ENCODE data around the gene COQ10B. TPM values are rescaled to one million over a fixed set of nuclear protein-coding genes. Genes with fewer than 3 reads are reported as not detected.
"Not testable (repeated sequence)": the region's sequence is repeated elsewhere in the genome, so short reads cannot be mapped to it uniquely, and the experiment has no call there.

The COQ10B gene
- total RNA-seq, 4 donors from 2014 or later: 21.5 to 28.1 (median 27.1) TPM

- TF ChIP-seq CTCF (IDR thresholded peaks at IDR 0.05) (no peak), POLR2A (IDR thresholded peaks at IDR 0.05) (no peak)
- intact Hi-C loops (cut with DNase I; ENCODE audit: low total_unique reads): no loop called here
- no peak for DNase-seq (ENCODE audit: low spot score in 2 of 2)
- H3K4me3 ChIP-seq (ENCODE audit: low read depth, poor library complexity, severe bottlenecking): no peak overlapping the region
- WGBS, 2 donors: 58 to 65% methylated on average over 1 of the region's 1 CpG
Measured at GRCh38 chr2:197464175-197464574, 10.8 kb downstream of the COQ10B start.

- TF ChIP-seq CTCF (IDR thresholded peaks at IDR 0.05) (no peak), POLR2A (IDR thresholded peaks at IDR 0.05) (no peak)
- WGBS, 2 donors: 94 to 98% methylated on average over 5 of the region's 5 CpGs
- H3K4me3 ChIP-seq (ENCODE audit: low read depth, poor library complexity, severe bottlenecking): no peak overlapping the region
- no peak for DNase-seq (ENCODE audit: low spot score in 2 of 2)
- intact Hi-C loops (cut with DNase I; ENCODE audit: low total_unique reads): no loop called here
Measured at GRCh38 chr2:197472166-197472565, 18.8 kb downstream of the COQ10B start.

GRCh38 chr2:197477797-197478196 is 24.4 kb downstream of the COQ10B start:
- TF ChIP-seq CTCF (IDR thresholded peaks at IDR 0.05) (no peak), POLR2A (IDR thresholded peaks at IDR 0.05) (no peak)
- no peak for DNase-seq (ENCODE audit: low spot score in 2 of 2)
- WGBS, 2 donors: 96 to 100% methylated on average over 3 of the region's 3 CpGs

GRCh38 chr2:197480165-197481036 is 27.0 kb downstream of the COQ10B start:
- 95% methylated on average over 9 of the region's 9 CpGs for WGBS, 2 donors
- H3K4me3 ChIP-seq (ENCODE audit: low read depth, poor library complexity, severe bottlenecking): no peak overlapping the region
- intact Hi-C loops (cut with DNase I; ENCODE audit: low total_unique reads): no loop called here
- no peak for DNase-seq (ENCODE audit: low spot score in 2 of 2)
- TF ChIP-seq POLR2A (IDR thresholded peaks at IDR 0.05) (no peak), CTCF (IDR thresholded peaks at IDR 0.05) (no peak)

More at GRCh38 chr2:197477797-197478196, 24.4 kb downstream of the COQ10B start:
- intact Hi-C loops (cut with DNase I; ENCODE audit: low total_unique reads): no loop called here
- no peak overlapping the region for H3K4me3 ChIP-seq (ENCODE audit: low read depth, poor library complexity, severe bottlenecking)

GRCh38 chr2:197484248-197484647 is 30.9 kb downstream of the COQ10B start:
- DNase-seq (ENCODE audit: low spot score in 2 of 2); intact Hi-C loops (cut with DNase I; ENCODE audit: low total_unique reads); H3K4me3 ChIP-seq (ENCODE audit: low read depth, poor library complexity, severe bottlenecking): not testable (repeated sequence)
- 94 to 95% methylated on average over 3 of the region's 3 CpGs for WGBS, 2 donors

- DNase-seq (ENCODE audit: low spot score in 2 of 2): no peak
- H3K4me3 ChIP-seq (ENCODE audit: low read depth, poor library complexity, severe bottlenecking): no peak overlapping the region
- WGBS, 2 donors: 87 to 89% methylated on average over 2 of the region's 2 CpGs
- no peak for TF ChIP-seq CTCF (IDR thresholded peaks at IDR 0.05)
- TF ChIP-seq POLR2A (IDR thresholded peaks at IDR 0.05): no peak
- intact Hi-C loops (cut with DNase I; ENCODE audit: low total_unique reads): no loop called here
Measured at GRCh38 chr2:197486175-197486574, 32.8 kb downstream of the COQ10B start.
